Measurements from ENCODE around the gene KDM4B. TPM values are rescaled to one million over a fixed set of nuclear protein-coding genes. Genes with fewer than 3 reads are reported as not detected.

Gene KDM4B
- total and polyA plus RNA-seq, 2 of the 8 experiments (the other 6 are each of a cell fraction or from before 2014, with no cell fraction given): 12.0 to 31.9 TPM

- H2BK12ac ChIP-seq (ENCODE audit: low read depth, low read length): no peak overlapping the region
- no peak overlapping the region for H2BK20ac ChIP-seq (ENCODE audit: low read length)
- H4K20me1 ChIP-seq (replicated peaks in 1 of 2; ENCODE audit: control insufficient read depth in 1 of 2, insufficient read depth in 2 of 2, low read length in 2 of 2): peaks cover 0 to 4% of the 10 kb centered on the region in 2 experiments
- H2BK120ac ChIP-seq (replicated peaks; ENCODE audit: low read depth, low read length): no peak overlapping the region
- H3K36me3 ChIP-seq (ENCODE audit: control insufficient read depth in 2 of 4, insufficient read depth in 4 of 4, low read length in 3 of 4): peaks cover 8 to 18% (median 12%) of the 10 kb centered on the region in 4 experiments; a peak in 4 of 8 replicates
- H3K23me2 ChIP-seq (ENCODE audit: low read depth, low read length): no peaks in the 10 kb centered on the region; the same call in 1 of the 2 replicates
- no peak overlapping the region for H3K27ac ChIP-seq (ENCODE audit: low read depth, low read length)
- no peak overlapping the region for H3K23ac ChIP-seq (ENCODE audit: insufficient read length)
- no peak overlapping the region for H2BK15ac ChIP-seq (ENCODE audit: low read length)
- peaks cover 0 to 6% (median 3%) of the 10 kb centered on the region in 4 experiments; a peak in 4 of 7 replicates for H3K4me1 ChIP-seq (replicated peaks in 1 of 4; ENCODE audit: control insufficient read depth in 3 of 4, insufficient read depth in 4 of 4, low read length in 3 of 4)
- ChIA-PET CTCF (ENCODE audit: partially characterized antibody) (interaction anchor here (0.6 to 4.7 kb wide), 29 partner anchors 9 to 597 kb away, joined by 3 to 97 read pairs (median 4); no protein-coding TSS in a partner anchor), POLR2A (ENCODE audit: partially characterized antibody) (interaction anchor here (0.7 to 2.1 kb wide), 3 partner anchors 89 to 728 kb away, joined by 3 to 6 read pairs (median 4); no protein-coding TSS in a partner anchor)
- H4K8ac ChIP-seq (ENCODE audit: extremely low read depth, insufficient read depth, low read length): no peak overlapping the region
- H3K27me3 ChIP-seq (replicated peaks in 1 of 4; ENCODE audit: control insufficient read depth in 3 of 4, extremely low read depth in 1 of 4, insufficient read depth in 3 of 4, low read length in 3 of 4): no peaks in the 10 kb centered on the region
- WGBS, 2 experiments (ENCODE audit: extremely low coverage in 1 of 2, insufficient coverage in 1 of 2, insufficient read length in 1 of 2, insufficient replicate concordance in 2 of 2, low coverage in 1 of 2, low lambda C conversion rate in 2 of 2, missing lambda C conversion rate in 1 of 2): 61% methylated on average over 26 of the region's 29 CpGs; no CpG with 5 or more reads in 1 of the 2 experiments
- no peak overlapping the region for H3K4me3 ChIP-seq (ENCODE audit: extremely low read depth in 1 of 4, insufficient read depth in 2 of 4, low read depth in 3 of 4, low read length in 4 of 4)
- no peak overlapping the region for H4K5ac ChIP-seq (ENCODE audit: insufficient read length, low read depth, low read length)
- H2AK5ac ChIP-seq (ENCODE audit: low read depth, low read length): no peak overlapping the region
- FAIRE-seq (peak; percentile 42), DNase-seq (ENCODE audit: low read depth in 1 of 2, low spot score in 2 of 2) (peak; percentile 66 to 95)
- no peak overlapping the region for H3K9ac ChIP-seq (replicated peaks in 1 of 4; ENCODE audit: extremely low read depth in 1 of 4, low read depth in 3 of 4, low read length in 3 of 4)
- no peak overlapping the region for H3K18ac ChIP-seq (ENCODE audit: extremely low read depth, low read length)
- no peaks in the 10 kb centered on the region for H3K9me3 ChIP-seq (ENCODE audit: insufficient read depth in 2 of 2, low read depth in 1 of 2, low read length in 1 of 2)
- H2BK5ac ChIP-seq (ENCODE audit: low read depth, low read length): no peak overlapping the region
- no peak overlapping the region for H3K4ac ChIP-seq (replicated peaks; ENCODE audit: insufficient read length, low read depth, low read length)
- H3K4me2 ChIP-seq (ENCODE audit: insufficient read depth in 1 of 2, low read depth in 2 of 2, low read length in 2 of 2): no peak overlapping the region
- H3K56ac ChIP-seq (replicated peaks; ENCODE audit: insufficient read length, low read depth, low read length): no peak overlapping the region
- H3K79me2 ChIP-seq (ENCODE audit: control insufficient read depth in 1 of 2, insufficient read depth in 2 of 2, low read length in 2 of 2): no peaks in the 10 kb centered on the region
- H2AFZ ChIP-seq (ENCODE audit: low read length): no peak overlapping the region
- H3K79me1 ChIP-seq (ENCODE audit: low read depth, low read length): peaks cover 2% of the 10 kb centered on the region; the same call in 1 of the 2 replicates
- H3K14ac ChIP-seq (ENCODE audit: insufficient read length): no peak overlapping the region
- no peak overlapping the region for H4K91ac ChIP-seq (replicated peaks; ENCODE audit: insufficient read length, low read length)
- TF ChIP-seq KDM4A (IDR thresholded peaks at IDR 0.05; ENCODE audit: low read depth, low read length, severe bottlenecking): no peak
- no peak for TF ChIP-seq NRF1 (IDR thresholded peaks at IDR 0.05; ENCODE audit: low read depth, low read length)
- TF ChIP-seq TCF12 (IDR thresholded peaks at IDR 0.05; ENCODE audit: low read depth, low read length): peak; percentile 33; the same call in 1 of the 2 replicates
- peak in 1 of 2 experiments; percentile 68; a peak in 2 of 4 replicates for TF ChIP-seq SIN3A (conservative IDR thresholded peaks at IDR 0.05 in 1 of 2, IDR thresholded peaks at IDR 0.05 in 1 of 2; ENCODE audit: low read depth in 1 of 2, low read length in 2 of 2)
These were observed 168.7 kb downstream of the KDM4B start for GRCh38 chr19:5137571-5138124.
